NCI-H1417 (cell line): ENCODE results near the gene GOLGA8G.
"Not testable (repeated sequence)": the region's sequence is repeated elsewhere in the genome, so short reads cannot be mapped to it uniquely, and the experiment has no call there.

Experiments used
- DNase-seq, 3 experiments: peaks; one replicate each; lab custom pipeline; 2025; lab: John Stamatoyannopoulos, UW

GOLGA8G gene, protein sequence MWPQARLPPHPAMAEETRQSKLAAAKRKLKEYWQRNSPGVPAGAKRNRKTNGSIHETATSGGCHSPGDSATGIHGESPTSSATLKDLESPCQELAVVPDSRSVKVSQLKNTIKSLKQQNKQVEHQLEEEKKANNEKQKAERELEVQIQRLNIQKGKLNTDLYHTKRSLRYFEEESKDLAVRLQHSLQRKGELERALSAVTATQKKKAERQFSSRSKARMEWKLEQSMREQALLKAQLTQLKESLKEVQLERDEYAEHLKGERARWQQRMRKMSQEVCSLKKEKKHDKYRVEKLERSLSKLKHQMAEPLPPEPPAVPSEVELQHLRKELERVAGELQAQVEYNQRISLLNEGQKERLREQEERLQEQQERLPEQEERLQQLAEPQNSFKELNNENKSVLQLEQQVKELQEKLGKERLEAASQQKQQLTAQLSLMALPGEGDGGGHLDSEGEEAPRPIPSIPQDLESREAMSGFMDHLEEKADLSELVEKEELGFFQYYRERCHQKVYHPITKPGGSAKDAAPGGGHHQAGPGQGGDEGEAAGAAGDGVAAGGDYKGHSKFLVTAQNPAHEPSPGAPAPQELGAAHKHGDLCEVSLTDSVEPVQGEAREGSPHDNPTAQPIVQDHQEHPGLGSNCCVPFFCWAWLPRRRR

DNA sequence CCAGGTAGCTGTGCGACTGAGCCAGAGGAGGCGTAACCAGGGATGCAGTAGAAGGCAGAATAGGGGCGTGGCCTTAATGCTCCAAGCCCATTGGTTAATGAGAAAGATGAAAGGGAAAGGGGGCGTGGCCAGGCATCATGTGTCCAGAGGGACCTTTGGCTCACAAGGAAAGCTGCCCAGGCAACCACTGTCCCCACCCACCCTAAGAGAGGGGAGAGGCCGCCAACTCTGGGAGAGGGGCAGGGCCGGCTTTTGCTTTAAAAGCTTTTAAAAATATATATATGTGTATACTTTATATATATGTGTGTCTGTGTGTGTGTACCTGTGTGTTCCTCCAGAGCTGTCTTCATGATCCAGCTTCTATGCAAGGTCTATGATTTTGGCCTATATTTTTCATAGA is at the start of gene GOLGA8G:
Gene GOLGA8G (minus strand): TSS at position 18 of the 400 bp plus-strand sequence. CDS start 62 bp downstream, outside the sequence.
- DNase-seq: not testable (repeated sequence)

DNA sequence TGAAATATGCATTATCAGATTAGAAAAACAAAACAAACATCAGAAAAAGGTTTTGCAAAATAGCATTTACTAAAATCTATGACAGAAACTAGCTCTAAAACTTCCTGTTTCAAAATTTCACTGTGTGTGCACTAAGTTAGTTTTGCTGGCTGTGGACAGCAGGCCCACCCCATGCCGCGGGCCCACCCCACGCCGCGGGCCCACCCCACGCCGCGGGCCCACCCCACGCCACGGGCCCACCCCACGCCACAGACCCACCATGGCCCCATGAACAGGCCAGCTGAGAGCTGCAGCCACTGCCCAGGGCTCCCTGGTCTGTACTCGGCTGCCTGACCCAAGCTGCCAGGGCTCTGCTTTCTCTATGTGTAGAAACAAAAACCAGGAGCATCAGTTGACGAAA is 40.6 kb upstream of the GOLGA8G start:
- not testable (repeated sequence) for DNase-seq

- DNase-seq: not testable (repeated sequence)
Observed at GRCh38 chr15:28553268-28553667, 20.5 kb upstream of the GOLGA8G start, which contains the start of gene GOLGA6L25. Gene GOLGA6L25, plus strand, starts transcription at chr15:28553568. Its CDS starts 61 bp downstream, at chr15:28553629.

GRCh38 chr15:28515208-28515607 is 17.6 kb downstream of the GOLGA8G start:
- DNase-seq: not testable (repeated sequence)

GRCh38 chr15:28514128-28514527 is 18.6 kb downstream of the GOLGA8G start:
- DNase-seq: not testable (repeated sequence)

GRCh38 chr15:28508217-28508889 is 24.4 kb downstream of the GOLGA8G start:
- not testable (repeated sequence) for DNase-seq

DNA sequence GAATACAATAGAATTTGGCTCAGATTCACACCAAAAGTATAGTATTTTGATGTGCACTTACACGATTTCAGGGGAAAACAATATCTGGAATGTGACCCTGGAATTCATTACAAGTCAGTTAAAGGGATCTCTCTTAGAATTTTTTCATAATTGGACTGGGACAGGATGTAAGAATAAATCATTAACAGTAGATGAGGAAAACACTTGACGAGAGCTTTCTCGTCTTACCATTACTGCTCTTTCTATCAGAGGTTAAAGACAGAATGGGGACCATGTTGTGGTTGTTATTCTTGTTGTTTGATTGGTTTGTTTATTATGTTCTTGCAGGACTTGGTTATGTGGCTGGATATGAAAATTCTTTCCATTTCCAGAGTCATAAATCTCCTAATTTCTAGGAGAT is 51.4 kb downstream of the GOLGA8G start:
- DNase-seq: not testable (repeated sequence)
